K562 treated with DMSO at 1 percent for 48 hours (cell line): ENCODE measurements around the gene FOXJ2. TPM values are rescaled to one million over a fixed set of nuclear protein-coding genes. Genes with fewer than 3 reads are reported as not detected.

Experiments
- total RNA-seq: library from RNA; unstranded; fragments of 300-600 nt; gene quantifications from 2 replicates; pipeline ENCODE4 v1.2.3, GENCODE V29; 2022; ENCODE audit warnings: low replicate concordance; ENCODE audit errors: extremely low read depth

FOXJ2 gene
- not detected in 2 replicates for total RNA-seq

GRCh38 chr12:8032242-8033152, at the start of gene FOXJ2:
Gene FOXJ2, plus strand, starts transcription at chr12:8032716. Its CDS starts 7,117 bp downstream, at chr12:8039833.

GRCh38 chr12:8065991-8066594, 33.6 kb downstream of the FOXJ2 start, which contains the start of gene C3AR1:
Gene C3AR1, minus strand, starts transcription at chr12:8066359. Its CDS starts 6,174 bp downstream, at chr12:8060185.

Other genes with a start within 250 kb of the FOXJ2 start
- not detected in 2 replicates for gene NANOG, start 243.3 kb upstream of the FOXJ2 start, total RNA-seq
- gene SLC2A14, start 159.8 kb upstream of the FOXJ2 start, total RNA-seq = not detected in 2 replicates
- not detected in 2 replicates for gene SLC2A3, start 96.5 kb upstream of the FOXJ2 start, total RNA-seq
- not detected in 2 replicates for gene C3AR1, start 33.6 kb downstream of the FOXJ2 start, total RNA-seq
- not detected in 2 replicates for gene NECAP1, start 49.6 kb downstream of the FOXJ2 start, total RNA-seq
- not detected in 2 replicates for gene CLEC4A, start 90.9 kb downstream of the FOXJ2 start, total RNA-seq
- gene ZNF705A, start 124.3 kb downstream of the FOXJ2 start, total RNA-seq = not detected in 2 replicates
- gene FAM90A1, start 194.9 kb downstream of the FOXJ2 start, total RNA-seq = not detected in 2 replicates